Measurements from ENCODE around the gene NECTIN2.

Gene NECTIN2

GRCh38 chr19:44867578-44867977, 21.5 kb downstream of the NECTIN2 start:
- H3F3A ChIP-seq (ENCODE audit: insufficient read depth), result no peaks in the 10 kb centered on the region
- H3K36me3 ChIP-seq (ENCODE audit: low read length), result no peaks in the 10 kb centered on the region
- no peaks in the 10 kb centered on the region for H3K9me2 ChIP-seq (replicated peaks; ENCODE audit: insufficient read depth, low read length)
- no peaks in the 10 kb centered on the region for H3K79me2 ChIP-seq (ENCODE audit: insufficient read depth, low read length)
- TF ChIP-seq CTCF (IDR thresholded peaks at IDR 0.05; ENCODE audit: insufficient read depth, low read length, poor library complexity, severe bottlenecking), result no peak
- no peak for TF ChIP-seq EZH2phosphoT487 (conservative IDR thresholded peaks at IDR 0.05; ENCODE audit: low read length)
- H3K9me3 ChIP-seq (ENCODE audit: insufficient read depth, low read length), result no peaks in the 10 kb centered on the region
- no peak overlapping the region for H3K4me3 ChIP-seq (ENCODE audit: insufficient read depth, low read length, poor library complexity, severe bottlenecking)
- no peaks in the 10 kb centered on the region for H3K27me3 ChIP-seq (ENCODE audit: low read length)
- H3K27ac ChIP-seq (ENCODE audit: low read depth, low read length), result no peak overlapping the region
- H3K4me2 ChIP-seq (ENCODE audit: low read depth, low read length, poor library complexity, severe bottlenecking), result no peak overlapping the region
- no peak overlapping the region for H3K9ac ChIP-seq (ENCODE audit: low read length)
- H4K20me1 ChIP-seq (ENCODE audit: low read depth, low read length), result no peaks in the 10 kb centered on the region
- H2AFZ ChIP-seq (ENCODE audit: low read depth, low read length, severe bottlenecking), result no peak overlapping the region

GRCh38 chr19:44869733-44870470, 23.8 kb downstream of the NECTIN2 start:
- Histone ChIP-seq H3K36me3 (ENCODE audit: low read length) (no peaks in the 10 kb centered on the region), H2AFZ (ENCODE audit: low read depth, low read length, severe bottlenecking) (no peak overlapping the region), H4K20me1 (ENCODE audit: low read depth, low read length) (no peaks in the 10 kb centered on the region), H3F3A (ENCODE audit: insufficient read depth) (no peaks in the 10 kb centered on the region), H3K9me2 (replicated peaks; ENCODE audit: insufficient read depth, low read length) (no peaks in the 10 kb centered on the region), H3K27ac (ENCODE audit: low read depth, low read length) (no peak overlapping the region), H3K4me3 (ENCODE audit: insufficient read depth, low read length, poor library complexity, severe bottlenecking) (no peak overlapping the region), H3K27me3 (ENCODE audit: low read length) (no peaks in the 10 kb centered on the region), H3K9ac (ENCODE audit: low read length) (no peak overlapping the region), H3K4me2 (ENCODE audit: low read depth, low read length, poor library complexity, severe bottlenecking) (no peak overlapping the region), H3K79me2 (ENCODE audit: insufficient read depth, low read length) (no peaks in the 10 kb centered on the region), H3K9me3 (ENCODE audit: insufficient read depth, low read length) (no peaks in the 10 kb centered on the region)
- TF ChIP-seq CTCF (IDR thresholded peaks at IDR 0.05; ENCODE audit: insufficient read depth, low read length, poor library complexity, severe bottlenecking) (no peak), EZH2phosphoT487 (conservative IDR thresholded peaks at IDR 0.05; ENCODE audit: low read length) (no peak)

- H3K4me2 ChIP-seq (ENCODE audit: low read depth, low read length, poor library complexity, severe bottlenecking), result no peak overlapping the region
- H3K4me3 ChIP-seq (ENCODE audit: insufficient read depth, low read length, poor library complexity, severe bottlenecking), result no peak overlapping the region
- no peaks in the 10 kb centered on the region for H4K20me1 ChIP-seq (ENCODE audit: low read depth, low read length)
- no peak overlapping the region for H3K27ac ChIP-seq (ENCODE audit: low read depth, low read length)
- H3K9me3 ChIP-seq (ENCODE audit: insufficient read depth, low read length), result no peaks in the 10 kb centered on the region
- H3K79me2 ChIP-seq (ENCODE audit: insufficient read depth, low read length), result no peaks in the 10 kb centered on the region
- H3K9ac ChIP-seq (ENCODE audit: low read length), result no peak overlapping the region
- TF ChIP-seq CTCF (IDR thresholded peaks at IDR 0.05; ENCODE audit: insufficient read depth, low read length, poor library complexity, severe bottlenecking), result no peak
- no peak for TF ChIP-seq EZH2phosphoT487 (conservative IDR thresholded peaks at IDR 0.05; ENCODE audit: low read length)
- H3K9me2 ChIP-seq (replicated peaks; ENCODE audit: insufficient read depth, low read length), result no peaks in the 10 kb centered on the region
- no peak overlapping the region for H2AFZ ChIP-seq (ENCODE audit: low read depth, low read length, severe bottlenecking)
- H3K27me3 ChIP-seq (ENCODE audit: low read length), result no peaks in the 10 kb centered on the region
- H3K36me3 ChIP-seq (ENCODE audit: low read length), result no peaks in the 10 kb centered on the region
- H3F3A ChIP-seq (ENCODE audit: insufficient read depth), result no peaks in the 10 kb centered on the region
Observed at GRCh38 chr19:44871809-44872208, 25.7 kb downstream of the NECTIN2 start.

Measured in SU-DHL-6 (cell line).